ENCODE measurements around the gene ARHGAP32. TPM values are rescaled to one million over a fixed set of nuclear protein-coding genes. Genes with fewer than 3 reads are reported as not detected.

ARHGAP32 gene
- total and polyA plus RNA-seq, 2 donors from 2014 or later = 2.1 to 30.8 TPM

- FAIRE-seq = no peak
- Histone ChIP-seq H3K4me1 (ENCODE audit: control insufficient read depth in 2 of 3, insufficient read depth in 2 of 3, low read depth in 1 of 3, low read length in 3 of 3) (peaks cover 0 to 6% (median 0%) of the 10 kb centered on the region in 3 donors), H3K27me3 (ENCODE audit: control insufficient read depth, insufficient read depth, low read length) (no peaks in the 10 kb centered on the region), H3K9me3 (ENCODE audit: control insufficient read depth in 2 of 3, insufficient read depth in 1 of 3, low read length in 3 of 3) (no peaks in the 10 kb centered on the region), H3K4me3 (ENCODE audit: low read length in 3 of 3) (no peak overlapping the region), H3K27ac (ENCODE audit: low read depth in 2 of 2, low read length in 2 of 2) (no peak overlapping the region), H3K36me3 (ENCODE audit: control insufficient read depth in 2 of 3, insufficient read depth in 3 of 3, low read length in 3 of 3) (no peaks in the 10 kb centered on the region), H3K9ac (ENCODE audit: low read length in 3 of 3) (no peak overlapping the region)
- TF ChIP-seq, protein P1, sequence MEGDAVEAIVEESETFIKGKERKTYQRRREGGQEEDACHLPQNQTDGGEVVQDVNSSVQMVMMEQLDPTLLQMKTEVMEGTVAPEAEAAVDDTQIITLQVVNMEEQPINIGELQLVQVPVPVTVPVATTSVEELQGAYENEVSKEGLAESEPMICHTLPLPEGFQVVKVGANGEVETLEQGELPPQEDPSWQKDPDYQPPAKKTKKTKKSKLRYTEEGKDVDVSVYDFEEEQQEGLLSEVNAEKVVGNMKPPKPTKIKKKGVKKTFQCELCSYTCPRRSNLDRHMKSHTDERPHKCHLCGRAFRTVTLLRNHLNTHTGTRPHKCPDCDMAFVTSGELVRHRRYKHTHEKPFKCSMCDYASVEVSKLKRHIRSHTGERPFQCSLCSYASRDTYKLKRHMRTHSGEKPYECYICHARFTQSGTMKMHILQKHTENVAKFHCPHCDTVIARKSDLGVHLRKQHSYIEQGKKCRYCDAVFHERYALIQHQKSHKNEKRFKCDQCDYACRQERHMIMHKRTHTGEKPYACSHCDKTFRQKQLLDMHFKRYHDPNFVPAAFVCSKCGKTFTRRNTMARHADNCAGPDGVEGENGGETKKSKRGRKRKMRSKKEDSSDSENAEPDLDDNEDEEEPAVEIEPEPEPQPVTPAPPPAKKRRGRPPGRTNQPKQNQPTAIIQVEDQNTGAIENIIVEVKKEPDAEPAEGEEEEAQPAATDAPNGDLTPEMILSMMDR (IDR thresholded peaks at IDR 0.05; ENCODE audit: borderline replicate concordance, extremely low read depth, insufficient read depth) = no peak
- DNase-seq = no peak
- intact Hi-C loops (cut with DNase I) = no loop called here
Observed at GRCh38 chr11:129209891-129210830, 18.0 kb upstream of the ARHGAP32 start.

GRCh38 chr11:129208863-129209262, 16.7 kb upstream of the ARHGAP32 start:
- Histone ChIP-seq H3K9me3 (ENCODE audit: control insufficient read depth in 2 of 3, insufficient read depth in 1 of 3, low read length in 3 of 3) (no peaks in the 10 kb centered on the region), H3K9ac (ENCODE audit: low read length in 3 of 3) (no peak overlapping the region), H3K4me3 (ENCODE audit: low read length in 3 of 3) (no peak overlapping the region), H3K36me3 (ENCODE audit: control insufficient read depth in 2 of 3, insufficient read depth in 3 of 3, low read length in 3 of 3) (no peaks in the 10 kb centered on the region), H3K4me1 (ENCODE audit: control insufficient read depth in 2 of 3, insufficient read depth in 2 of 3, low read depth in 1 of 3, low read length in 3 of 3) (peaks cover 0 to 6% (median 0%) of the 10 kb centered on the region in 3 donors), H3K27me3 (ENCODE audit: control insufficient read depth, insufficient read depth, low read length) (no peaks in the 10 kb centered on the region), H3K27ac (ENCODE audit: low read depth in 2 of 2, low read length in 2 of 2) (no peak overlapping the region)
- DNase-seq (no peak), FAIRE-seq (no peak)
- TF ChIP-seq, protein P1 (IDR thresholded peaks at IDR 0.05; ENCODE audit: borderline replicate concordance, extremely low read depth, insufficient read depth) = no peak
- intact Hi-C loops (cut with DNase I) = no loop called here

- no peak for DNase-seq
- intact Hi-C loops (cut with DNase I) = no loop called here
- TF ChIP-seq, protein P1 (IDR thresholded peaks at IDR 0.05; ENCODE audit: borderline replicate concordance, extremely low read depth, insufficient read depth) = no peak
- no peak overlapping the region for H3K4me3 ChIP-seq (ENCODE audit: low read length in 3 of 3)
- H3K27me3 ChIP-seq (ENCODE audit: control insufficient read depth, insufficient read depth, low read length) = no peaks in the 10 kb centered on the region
- no peaks in the 10 kb centered on the region for H3K9me3 ChIP-seq (ENCODE audit: control insufficient read depth in 2 of 3, insufficient read depth in 1 of 3, low read length in 3 of 3)
- peaks cover 0 to 2% (median 0%) of the 10 kb centered on the region in 3 donors for H3K4me1 ChIP-seq (ENCODE audit: control insufficient read depth in 2 of 3, insufficient read depth in 2 of 3, low read depth in 1 of 3, low read length in 3 of 3)
- no peaks in the 10 kb centered on the region for H3K36me3 ChIP-seq (ENCODE audit: control insufficient read depth in 2 of 3, insufficient read depth in 3 of 3, low read length in 3 of 3)
- FAIRE-seq = no peak
- H3K9ac ChIP-seq (ENCODE audit: low read length in 3 of 3) = no peak overlapping the region
- H3K27ac ChIP-seq (ENCODE audit: low read depth in 2 of 2, low read length in 2 of 2) = no peak overlapping the region
Observed at GRCh38 chr11:129204150-129204838, 12.2 kb upstream of the ARHGAP32 start.
